Measurements from ENCODE around the gene HIPK3. TPM values are rescaled to one million over a fixed set of nuclear protein-coding genes. Genes with fewer than 3 reads are reported as not detected.
A peak's percentile ranks its signal among the peaks of the same experiment; 100 is the strongest.
"Not testable (repeated sequence)": the region's sequence is repeated elsewhere in the genome, so short reads cannot be mapped to it uniquely, and the experiment has no call there.

The HIPK3 gene
- total and polyA plus RNA-seq, 5 experiments from 2014 or later = 22.1 to 84.0 (median 29.9) TPM

DNA sequence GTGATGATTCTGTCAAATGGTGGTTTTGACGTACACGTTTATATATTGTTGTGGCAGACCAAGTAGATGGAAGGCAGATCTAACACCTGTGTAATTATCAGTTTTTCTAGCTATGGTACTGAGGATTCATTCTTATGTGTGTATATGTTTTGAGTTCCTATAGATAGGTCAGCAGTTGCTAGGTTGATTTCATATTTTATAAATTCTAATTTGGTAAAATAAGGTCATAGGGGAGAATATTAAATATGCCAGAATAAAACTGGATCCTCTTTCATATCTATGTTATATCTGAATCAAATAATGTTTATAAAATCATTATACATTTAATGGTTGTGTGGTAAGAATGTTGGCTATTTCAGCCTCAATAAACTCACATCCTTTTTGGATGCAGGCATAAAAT, 27.6 kb downstream of the HIPK3 start:
- Mint-ChIP-seq H3K27ac (peak overlapping the region in 2 of 10 donors; percentile 0 to 1), H3K4me1 (peaks cover 17 to 66% (median 49%) of the 10 kb centered on the region in 4 donors), H3K27me3 (no peaks in the 10 kb centered on the region), H3K9me3 (no peaks in the 10 kb centered on the region), H3K36me3 (peaks cover 4 to 35% (median 19%) of the 10 kb centered on the region in 3 donors), H3K4me3 (no peak overlapping the region)
- no peak for DNase-seq
- POLR2A ChIA-PET = no interaction called here
- no peak for ATAC-seq

DNA sequence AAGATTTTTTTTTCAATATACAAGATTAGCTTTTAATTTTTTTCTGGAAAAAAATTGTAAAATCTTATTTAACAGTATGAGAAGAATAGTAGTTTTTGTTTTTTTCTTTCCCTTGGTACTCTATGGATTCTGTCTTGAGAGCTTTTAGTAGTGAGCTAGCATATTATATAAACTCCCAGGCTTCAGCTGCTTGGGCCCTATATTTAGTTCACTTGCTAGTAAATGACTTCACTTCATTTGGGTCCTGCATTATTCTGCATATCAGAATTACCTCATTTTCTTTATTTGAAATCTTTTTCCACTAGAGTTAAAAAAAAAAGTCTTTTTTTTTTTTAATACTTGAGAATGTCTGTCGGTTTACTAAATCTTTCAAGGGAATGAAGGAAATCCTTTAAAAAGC, 33.1 kb downstream of the HIPK3 start:
- no peaks in the 10 kb centered on the region for H3K9me3 Mint-ChIP-seq
- H3K27ac Mint-ChIP-seq = no peak overlapping the region
- no peak overlapping the region for H3K4me3 Mint-ChIP-seq
- POLR2A ChIA-PET = no interaction called here
- peaks cover 12 to 47% (median 32%) of the 10 kb centered on the region in 4 donors for H3K4me1 Mint-ChIP-seq
- peaks cover 10 to 48% (median 34%) of the 10 kb centered on the region in 3 donors for H3K36me3 Mint-ChIP-seq
- DNase-seq (no peak), ATAC-seq (no peak)
- H3K27me3 Mint-ChIP-seq = no peaks in the 10 kb centered on the region

GRCh38 chr11:33291004-33291777, 34.0 kb downstream of the HIPK3 start:
- POLR2A ChIA-PET = interaction anchor here (0.6 kb wide), 1 partner anchor 39 kb away, joined by 6 read pairs; no protein-coding TSS in a partner anchor
- Mint-ChIP-seq H3K4me3 (no peak overlapping the region), H3K9me3 (no peaks in the 10 kb centered on the region)

DNA sequence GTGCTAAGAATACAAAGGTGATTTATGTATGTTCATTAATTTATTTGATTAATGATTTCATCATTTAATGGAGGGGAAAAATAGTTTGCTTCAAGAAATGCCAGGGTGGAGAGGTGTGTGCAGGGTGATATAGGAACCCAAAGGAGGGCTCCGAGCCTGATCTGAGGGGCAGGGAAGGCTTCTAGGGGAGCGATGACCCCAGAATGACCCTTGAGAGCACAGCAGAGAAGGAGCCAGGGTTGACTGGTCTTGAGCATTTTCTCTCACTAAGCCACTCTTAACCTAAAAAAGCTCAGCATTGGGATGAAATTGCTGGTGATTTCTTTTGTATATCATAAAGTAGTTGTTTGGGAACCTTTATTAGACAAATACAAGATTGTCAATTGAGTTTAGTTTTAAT, 35.1 kb downstream of the HIPK3 start:
- DNase-seq (no peak), ATAC-seq (no peak)
- POLR2A ChIA-PET = no interaction called here
- peak overlapping the region in 2 of 10 donors; percentile 10 to 50 for H3K27ac Mint-ChIP-seq
- H3K4me3 Mint-ChIP-seq = no peak overlapping the region
- H3K27me3 Mint-ChIP-seq = no peaks in the 10 kb centered on the region
- peaks cover 10 to 49% (median 37%) of the 10 kb centered on the region in 3 donors for H3K36me3 Mint-ChIP-seq
- peaks cover 18 to 50% (median 39%) of the 10 kb centered on the region in 4 donors for H3K4me1 Mint-ChIP-seq
- peaks cover 0 to 8% (median 0%) of the 10 kb centered on the region in 9 donors for H3K9me3 Mint-ChIP-seq

More at GRCh38 chr11:33291004-33291777, 34.0 kb downstream of the HIPK3 start:
- ATAC-seq = no peak
- Mint-ChIP-seq H3K36me3 (peaks cover 10 to 53% (median 40%) of the 10 kb centered on the region in 3 donors), H3K27ac (no peak overlapping the region), H3K27me3 (no peaks in the 10 kb centered on the region), H3K4me1 (peaks cover 15 to 51% (median 40%) of the 10 kb centered on the region in 4 donors)
- DNase-seq = no peak

DNA sequence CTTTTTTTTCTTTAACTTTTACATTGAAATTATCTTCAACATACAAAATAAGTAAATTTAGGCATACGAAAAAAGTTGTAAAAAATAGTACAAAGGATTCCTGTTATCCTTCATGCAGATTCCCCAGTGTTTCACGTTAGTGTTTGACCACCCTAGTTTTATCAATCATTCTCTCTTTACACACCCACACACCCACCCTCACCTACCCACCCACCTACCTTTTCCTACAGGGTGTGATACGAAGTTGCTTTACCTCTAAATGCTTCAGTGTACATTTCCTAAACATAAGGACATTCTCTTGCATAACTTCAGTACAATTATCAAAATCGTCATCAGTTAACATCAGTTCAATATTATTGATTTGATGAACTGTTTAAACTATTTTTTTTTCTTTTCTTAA, 37.0 kb downstream of the HIPK3 start:
- POLR2A ChIA-PET = no interaction called here
- DNase-seq (no peak), ATAC-seq (no peak)
- H3K27me3 Mint-ChIP-seq = no peaks in the 10 kb centered on the region
- H3K4me3 Mint-ChIP-seq = no peak overlapping the region
- H3K9me3 Mint-ChIP-seq = peaks cover 0 to 8% (median 0%) of the 10 kb centered on the region in 9 donors
- H3K4me1 Mint-ChIP-seq = peaks cover 17 to 44% (median 40%) of the 10 kb centered on the region in 4 donors
- peaks cover 9 to 43% (median 26%) of the 10 kb centered on the region in 3 donors for H3K36me3 Mint-ChIP-seq
- H3K27ac Mint-ChIP-seq = peak overlapping the region in 1 of 10 donors; percentile 15

- Mint-ChIP-seq H3K9me3 (peaks cover 0 to 8% (median 0%) of the 10 kb centered on the region in 9 donors), H3K36me3 (peaks cover 9 to 46% (median 31%) of the 10 kb centered on the region in 3 donors), H3K27ac (no peak overlapping the region), H3K27me3 (no peaks in the 10 kb centered on the region), H3K4me1 (peaks cover 16 to 46% (median 38%) of the 10 kb centered on the region in 4 donors), H3K4me3 (no peak overlapping the region)
- DNase-seq (no peak), ATAC-seq (no peak)
- POLR2A ChIA-PET = no interaction called here
Observed at GRCh38 chr11:33294797-33295196, 37.6 kb downstream of the HIPK3 start.

DNA sequence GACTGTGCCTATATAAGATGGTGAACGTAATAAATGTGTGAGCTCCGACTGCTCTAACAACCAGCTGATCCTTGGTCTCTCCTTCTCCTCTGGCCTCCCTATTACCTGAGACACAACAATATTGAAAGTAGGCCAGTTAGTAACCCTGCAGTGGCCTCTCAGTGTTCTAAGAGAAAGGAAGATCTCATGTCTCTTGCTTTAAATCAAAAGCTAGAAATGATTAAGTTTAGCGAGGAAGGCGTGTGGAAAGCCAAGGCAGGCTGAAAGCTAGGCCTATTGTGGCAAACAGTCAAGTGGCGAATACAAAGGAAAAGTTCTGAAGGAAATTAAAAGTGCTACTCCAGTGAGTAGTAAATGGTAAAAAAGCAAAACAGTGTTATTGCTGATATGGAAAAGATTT, 39.5 kb downstream of the HIPK3 start:
- POLR2A ChIA-PET = no interaction called here
- peaks cover 9 to 56% (median 35%) of the 10 kb centered on the region in 3 donors for H3K36me3 Mint-ChIP-seq

GRCh38 chr11:33303541-33303940, 46.4 kb downstream of the HIPK3 start:
- H3K4me1 Mint-ChIP-seq = peaks cover 12 to 38% (median 30%) of the 10 kb centered on the region in 4 donors
- peaks cover 0 to 36% (median 8%) of the 10 kb centered on the region in 3 donors for H3K36me3 Mint-ChIP-seq
- no peak overlapping the region for H3K4me3 Mint-ChIP-seq
- DNase-seq (no peak), ATAC-seq (no peak)
- POLR2A ChIA-PET = no interaction called here
- no peaks in the 10 kb centered on the region for H3K9me3 Mint-ChIP-seq
- no peak overlapping the region for H3K27ac Mint-ChIP-seq
- H3K27me3 Mint-ChIP-seq = no peaks in the 10 kb centered on the region

More for the DNA sequence above, 39.5 kb downstream of the HIPK3 start:
- Mint-ChIP-seq H3K27ac (peak overlapping the region in 3 of 10 donors; percentile 0 to 53 (median 23)), H3K27me3 (no peaks in the 10 kb centered on the region), H3K4me3 (no peak overlapping the region), H3K9me3 (peaks cover 0 to 8% (median 0%) of the 10 kb centered on the region in 9 donors), H3K4me1 (peaks cover 12 to 53% (median 42%) of the 10 kb centered on the region in 4 donors)
- ATAC-seq (no peak), DNase-seq (no peak)

DNA sequence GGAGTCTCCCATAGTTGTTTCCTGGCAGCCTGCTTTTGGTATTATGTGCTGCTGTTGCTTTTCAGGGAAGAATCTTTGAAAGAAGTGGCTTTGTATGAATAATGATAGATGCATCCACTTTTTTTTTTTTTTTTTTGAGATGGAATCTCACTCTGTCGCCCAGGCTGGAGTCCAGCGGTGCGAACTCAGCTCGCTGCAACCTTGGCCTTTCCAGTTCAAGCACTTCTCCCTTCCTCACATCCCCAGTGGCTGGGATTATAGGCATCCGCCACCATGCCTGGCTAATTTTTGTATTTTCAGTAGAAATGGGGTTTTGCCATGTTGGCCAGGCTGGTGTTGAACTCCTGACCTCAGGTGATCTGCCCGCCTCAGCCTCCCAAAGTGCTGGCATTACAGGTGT, 49.6 kb downstream of the HIPK3 start:
- H3K27ac Mint-ChIP-seq, ATAC-seq, H3K4me3 Mint-ChIP-seq, H3K27me3 Mint-ChIP-seq, DNase-seq, H3K9me3 Mint-ChIP-seq: not testable (repeated sequence)
- H3K4me1 Mint-ChIP-seq = peaks cover 27 to 48% (median 44%) of the 10 kb centered on the region in 4 donors
- POLR2A ChIA-PET = interaction anchor here (0.7 kb wide), 1 partner anchor 418 kb away, joined by 4 read pairs; no protein-coding TSS in a partner anchor
- peaks cover 0 to 20% (median 0%) of the 10 kb centered on the region in 3 donors for H3K36me3 Mint-ChIP-seq

DNA sequence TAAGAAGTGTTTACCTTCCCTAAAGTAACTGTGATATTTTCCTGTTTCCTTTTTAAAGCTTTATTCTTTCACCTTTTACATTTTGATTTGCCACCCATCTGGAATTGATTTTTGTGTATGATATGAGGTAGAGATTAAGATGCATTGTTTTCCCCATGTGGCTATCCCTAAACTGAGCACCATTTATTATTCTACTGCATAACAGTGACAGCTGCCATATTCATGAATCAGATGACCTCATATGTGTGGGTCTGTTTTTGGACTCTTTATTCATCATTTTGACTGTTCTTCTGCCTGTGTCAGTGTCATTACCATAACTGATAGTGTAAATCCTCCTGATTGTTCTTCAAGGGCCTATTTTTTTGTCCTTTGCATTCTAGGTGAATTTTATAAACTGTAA, 50.8 kb downstream of the HIPK3 start:
- POLR2A ChIA-PET = no interaction called here
- H3K4me3 Mint-ChIP-seq = peak overlapping the region in 1 of 10 donors; percentile 26
- ATAC-seq = no peak
- peak overlapping the region in 2 of 10 donors; percentile 8 to 31 for H3K27ac Mint-ChIP-seq
- H3K36me3 Mint-ChIP-seq = peaks cover 0 to 21% (median 0%) of the 10 kb centered on the region in 3 donors
- peaks cover 31 to 58% (median 50%) of the 10 kb centered on the region in 4 donors for H3K4me1 Mint-ChIP-seq
- no peaks in the 10 kb centered on the region for H3K9me3 Mint-ChIP-seq
- no peak for DNase-seq
- no peaks in the 10 kb centered on the region for H3K27me3 Mint-ChIP-seq

GRCh38 chr11:33309118-33309517, 51.9 kb downstream of the HIPK3 start:
- Mint-ChIP-seq H3K4me3 (no peak overlapping the region), H3K36me3 (peaks cover 0 to 17% (median 0%) of the 10 kb centered on the region in 3 donors), H3K27ac (peak overlapping the region in 1 of 10 donors; percentile 24), H3K27me3 (no peaks in the 10 kb centered on the region), H3K9me3 (no peaks in the 10 kb centered on the region), H3K4me1 (peaks cover 31 to 64% (median 48%) of the 10 kb centered on the region in 4 donors)
- POLR2A ChIA-PET = no interaction called here
- ATAC-seq (no peak), DNase-seq (no peak)

DNA sequence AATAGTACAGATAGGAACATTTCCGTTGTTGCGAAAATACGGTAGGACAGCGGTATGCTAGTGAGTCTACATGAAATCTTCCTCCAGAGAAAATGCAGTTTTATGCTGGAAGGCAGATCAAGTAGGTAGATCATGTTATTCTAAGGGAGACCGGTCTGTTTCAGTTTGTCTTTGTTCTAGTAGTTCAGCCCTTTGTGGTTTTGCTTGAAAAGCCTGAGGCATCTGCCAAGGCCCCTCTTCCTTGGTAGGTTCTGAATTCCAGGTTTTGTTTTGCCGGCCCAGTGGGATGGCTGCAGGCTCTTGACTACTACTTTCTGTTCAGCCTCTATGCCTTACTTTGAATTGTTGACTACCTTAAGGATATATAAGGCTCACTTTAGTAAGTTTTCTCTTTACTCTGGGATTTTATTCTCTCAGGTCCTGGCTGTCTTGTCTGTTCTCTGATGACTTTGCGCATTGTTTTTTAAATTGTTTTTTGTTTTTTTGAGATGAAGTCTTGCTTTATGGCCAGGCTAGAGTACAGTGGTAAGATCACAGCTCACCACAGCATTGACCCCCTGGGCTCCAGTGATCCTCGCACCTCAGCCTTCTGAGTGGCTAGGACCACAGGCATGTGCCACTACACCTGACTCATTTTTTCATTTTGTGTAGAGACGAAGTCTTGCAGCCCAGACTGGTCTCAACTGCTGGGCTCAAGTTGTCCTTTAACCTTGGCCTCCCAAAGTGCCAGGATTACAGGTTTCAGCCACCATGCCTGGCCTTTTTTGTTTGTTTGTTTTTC, 53.7 kb downstream of the HIPK3 start:
- H3K4me3 Mint-ChIP-seq = peak overlapping the region in 3 of 10 donors; percentile 31 to 56 (median 40)

More for the DNA sequence above, 53.7 kb downstream of the HIPK3 start:
- peak overlapping the region in 4 of 10 donors; percentile 0 to 51 (median 30) for H3K27ac Mint-ChIP-seq
- H3K9me3 Mint-ChIP-seq = no peaks in the 10 kb centered on the region
- ATAC-seq (no peak), DNase-seq (no peak)
- no peaks in the 10 kb centered on the region for H3K27me3 Mint-ChIP-seq
- H3K4me1 Mint-ChIP-seq = peaks cover 33 to 59% (median 50%) of the 10 kb centered on the region in 4 donors
- H3K36me3 Mint-ChIP-seq = peaks cover 0 to 8% (median 3%) of the 10 kb centered on the region in 3 donors
- POLR2A ChIA-PET = no interaction called here

Data from naive thymus-derived CD8-positive, alpha-beta T cell (primary cell).